Peyer's patch (tissue), 4 donors: ENCODE data around the gene MT1B. TPM values are rescaled to one million over a fixed set of nuclear protein-coding genes. Genes with fewer than 3 reads are reported as not detected.
A peak's percentile ranks its signal among the peaks of the same experiment; 100 is the strongest.
"Not testable (repeated sequence)": the region's sequence is repeated elsewhere in the genome, so short reads cannot be mapped to it uniquely, and the experiment has no call there.

ENCODE experiments used
- DNase-seq, 3 donors: peaks; one replicate each; pipeline ENCODE4 v3.0.0-alpha.2; 2017 to 2019
- H3K27ac ChIP-seq, 4 donors: fragments of 200-600 bp; sonication (generic); one replicate each; pipeline ENCODE4 v1.5.1; 2016 to 2019
- H3K27me3 ChIP-seq, 2 donors: fragments of 200-600 bp; sonication (generic); one replicate each; pipeline ENCODE4 v1.5.1; 2019
- H3K36me3 ChIP-seq, 3 donors: fragments of 200-600 bp; sonication (generic); one replicate each; pipeline ENCODE4 v1.5.1; 2016 to 2019
- H3K4me1 ChIP-seq, 4 donors: fragments of 200-600 bp; sonication (generic); one replicate each; pipeline ENCODE4 v1.5.1; 2016 to 2019
- H3K4me3 ChIP-seq, 4 donors: fragments of 200-600 bp; sonication (generic); 1 replicate in 3 of 4; 2 replicates in 1 of 4; pipeline ENCODE4 v1.5.1; 2016 to 2019; ENCODE audit warnings: mild to moderate bottlenecking in 1 of 4
- H3K9me3 ChIP-seq, 4 donors: fragments of 200-600 bp; sonication (generic); one replicate each; pipeline ENCODE4 v1.5.1; 2016 to 2019; ENCODE audit warnings: mild to moderate bottlenecking in 1 of 4
- POLR2A ChIP-seq, 2 donors: fragments of 450-650 bp; IDR thresholded peaks; one replicate each; pipeline ENCODE4 v1.5.1; 2017; ENCODE audit warnings: antibody characterized with exemption in 2 of 2, mild to moderate bottlenecking in 2 of 2, moderate library complexity in 2 of 2
- total RNA-seq, 4 donors: library from RNA; depleted of rRNA; stranded (reverse); fragments of >200 nt; gene quantifications; one replicate each; pipeline ENCODE4 v1.1.0, GENCODE V29; 2016
- TF ChIP-seq, protein P1 (sequence below), 6 experiments: fragments of 450-650 bp in 4 of 6; fragments of 200-600 bp in 2 of 6; sonication (generic) in 1 of 6; IDR thresholded peaks; one replicate each; pipeline ENCODE4 v1.5.1; 2017 to 2019; ENCODE audit warnings: antibody characterized with exemption in 6 of 6, mild to moderate bottlenecking in 3 of 6, moderate library complexity in 1 of 6

MT1B gene
- total RNA-seq, 4 donors from 2014 or later: 39.3 TPM; not detected in 3

DNA sequence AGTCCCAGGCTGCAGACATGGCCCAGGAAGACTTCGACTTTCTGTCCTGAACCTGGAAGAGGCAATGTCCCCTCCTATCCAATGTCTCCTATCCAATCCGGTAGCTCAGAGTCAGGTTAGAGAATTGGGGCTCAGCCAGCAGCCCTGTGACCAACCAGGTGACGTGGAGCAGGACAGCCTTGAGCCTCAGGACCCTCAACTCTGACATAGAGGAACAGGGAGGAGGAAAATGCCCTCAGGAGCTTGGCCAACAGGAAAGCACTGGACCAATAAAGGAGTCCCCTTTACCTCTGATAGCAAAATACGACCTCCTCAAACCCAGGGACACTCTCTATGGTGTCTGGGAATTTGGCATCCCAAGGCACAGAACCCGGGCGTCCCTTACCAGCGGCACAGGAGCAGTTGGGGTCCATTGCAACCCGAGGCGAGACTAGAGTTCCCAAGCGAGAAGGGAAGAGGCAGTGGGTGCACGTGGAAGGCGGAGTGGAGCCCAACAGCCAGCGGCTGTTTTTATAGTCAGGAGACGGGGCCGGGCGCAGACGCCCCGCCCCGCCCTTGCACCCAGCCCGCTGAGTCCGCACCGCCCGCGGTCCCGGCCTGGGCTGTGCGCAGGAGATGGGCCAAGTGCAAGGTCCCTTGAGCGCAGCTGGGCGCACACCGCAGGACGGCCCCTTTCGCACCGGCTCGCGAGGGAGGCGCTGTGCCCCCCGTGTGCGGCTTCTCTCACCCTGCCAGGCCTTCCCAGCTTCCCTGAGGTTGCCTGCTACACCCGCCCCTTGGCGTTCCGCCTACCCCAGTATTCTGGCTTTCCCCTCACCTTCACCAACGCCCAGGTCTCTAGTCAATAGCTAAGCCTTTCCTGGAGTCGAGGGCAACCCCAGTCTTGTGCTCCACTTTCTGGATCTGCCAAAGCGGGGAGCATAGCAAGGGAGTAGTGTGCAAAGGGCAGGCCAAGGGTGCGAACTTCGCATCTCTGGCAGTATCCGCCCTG, 16.2 kb downstream of the MT1B start, which contains the start of gene MT1G:
MT1G (minus strand) TSS at position 485 of the 991 bp plus-strand sequence; CDS start at position 413, 72 bp downstream.
- Histone ChIP-seq H3K27ac (peak within 1 kb of the TSS in 2 of 4 donors; percentile 48 to 93), H3K4me3 (peak within 1 kb of the TSS in 2 of 4 donors; percentile 34 to 56), H3K36me3 (no peaks in the 10 kb centered on the region), H3K27me3 (no peaks in the 10 kb centered on the region), H3K4me1 (peaks cover 0 to 25% (median 0%) of the 10 kb centered on the region in 4 donors), H3K9me3 (no peaks in the 10 kb centered on the region)
- TF ChIP-seq, protein P1, sequence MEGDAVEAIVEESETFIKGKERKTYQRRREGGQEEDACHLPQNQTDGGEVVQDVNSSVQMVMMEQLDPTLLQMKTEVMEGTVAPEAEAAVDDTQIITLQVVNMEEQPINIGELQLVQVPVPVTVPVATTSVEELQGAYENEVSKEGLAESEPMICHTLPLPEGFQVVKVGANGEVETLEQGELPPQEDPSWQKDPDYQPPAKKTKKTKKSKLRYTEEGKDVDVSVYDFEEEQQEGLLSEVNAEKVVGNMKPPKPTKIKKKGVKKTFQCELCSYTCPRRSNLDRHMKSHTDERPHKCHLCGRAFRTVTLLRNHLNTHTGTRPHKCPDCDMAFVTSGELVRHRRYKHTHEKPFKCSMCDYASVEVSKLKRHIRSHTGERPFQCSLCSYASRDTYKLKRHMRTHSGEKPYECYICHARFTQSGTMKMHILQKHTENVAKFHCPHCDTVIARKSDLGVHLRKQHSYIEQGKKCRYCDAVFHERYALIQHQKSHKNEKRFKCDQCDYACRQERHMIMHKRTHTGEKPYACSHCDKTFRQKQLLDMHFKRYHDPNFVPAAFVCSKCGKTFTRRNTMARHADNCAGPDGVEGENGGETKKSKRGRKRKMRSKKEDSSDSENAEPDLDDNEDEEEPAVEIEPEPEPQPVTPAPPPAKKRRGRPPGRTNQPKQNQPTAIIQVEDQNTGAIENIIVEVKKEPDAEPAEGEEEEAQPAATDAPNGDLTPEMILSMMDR (IDR thresholded peaks at IDR 0.05): no peak
- peak; percentile 57 to 85 for TF ChIP-seq POLR2A (IDR thresholded peaks at IDR 0.05)
- DNase-seq: peak in 2 of 3 donors; percentile 76 to 94

DNA sequence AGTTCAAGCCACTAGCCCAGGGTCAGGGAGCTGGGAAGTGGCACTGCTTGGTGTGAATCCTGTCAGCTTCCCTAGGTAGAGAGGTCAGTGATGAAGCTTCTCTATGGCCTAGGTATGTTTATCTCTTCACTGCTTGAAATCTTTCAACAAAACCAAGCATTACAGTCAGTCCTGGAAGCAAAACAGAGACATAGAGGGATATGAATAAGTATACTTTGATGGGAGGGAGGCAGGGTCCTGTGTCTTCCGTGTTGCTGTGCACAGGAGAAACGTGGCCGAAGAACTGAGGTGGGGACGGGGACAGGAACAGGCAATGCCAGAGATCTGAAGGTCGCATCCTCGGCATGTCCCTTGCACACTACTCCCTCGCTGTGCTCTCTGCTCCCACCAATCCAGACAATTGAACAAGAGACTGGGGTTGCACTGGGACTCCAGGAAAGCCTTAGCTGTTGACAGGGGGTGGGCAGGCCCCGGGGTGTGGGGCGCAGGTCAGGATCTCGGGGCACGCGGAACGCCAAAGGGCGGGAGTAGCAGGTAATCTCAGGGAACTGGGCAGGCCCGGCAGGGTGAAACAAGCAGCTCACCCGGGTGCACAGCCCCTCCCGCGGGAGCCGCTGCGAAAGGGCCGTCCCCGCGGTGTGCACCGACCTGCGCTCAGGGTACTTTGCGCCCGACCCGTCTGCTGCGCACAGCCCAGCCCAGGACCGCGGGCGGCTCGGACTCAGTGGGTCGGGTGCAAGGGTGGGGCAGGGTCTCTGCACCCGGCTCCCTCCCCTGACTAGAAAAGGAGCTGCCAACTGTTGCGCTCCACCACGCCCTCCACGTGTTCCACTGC, 17.5 kb downstream of the MT1B start, which contains the start of gene MT1H:
MT1H (plus strand) TSS at position 810 of the 835 bp plus-strand sequence. CDS start 71 bp downstream, outside the sequence.
- Histone ChIP-seq H3K36me3 (no peaks in the 10 kb centered on the region), H3K4me1 (peaks cover 0 to 21% (median 0%) of the 10 kb centered on the region in 4 donors), H3K4me3 (peak within 1 kb of the TSS in 1 of 4 donors; percentile 56), H3K9me3 (no peaks in the 10 kb centered on the region), H3K27ac (peak within 1 kb of the TSS in 1 of 4 donors; percentile 93), H3K27me3 (no peaks in the 10 kb centered on the region)
- peak in 2 of 3 donors; percentile 53 to 96 for DNase-seq
- TF ChIP-seq POLR2A (IDR thresholded peaks at IDR 0.05): no peak
- TF ChIP-seq, protein P1 (IDR thresholded peaks at IDR 0.05): no peak

DNA sequence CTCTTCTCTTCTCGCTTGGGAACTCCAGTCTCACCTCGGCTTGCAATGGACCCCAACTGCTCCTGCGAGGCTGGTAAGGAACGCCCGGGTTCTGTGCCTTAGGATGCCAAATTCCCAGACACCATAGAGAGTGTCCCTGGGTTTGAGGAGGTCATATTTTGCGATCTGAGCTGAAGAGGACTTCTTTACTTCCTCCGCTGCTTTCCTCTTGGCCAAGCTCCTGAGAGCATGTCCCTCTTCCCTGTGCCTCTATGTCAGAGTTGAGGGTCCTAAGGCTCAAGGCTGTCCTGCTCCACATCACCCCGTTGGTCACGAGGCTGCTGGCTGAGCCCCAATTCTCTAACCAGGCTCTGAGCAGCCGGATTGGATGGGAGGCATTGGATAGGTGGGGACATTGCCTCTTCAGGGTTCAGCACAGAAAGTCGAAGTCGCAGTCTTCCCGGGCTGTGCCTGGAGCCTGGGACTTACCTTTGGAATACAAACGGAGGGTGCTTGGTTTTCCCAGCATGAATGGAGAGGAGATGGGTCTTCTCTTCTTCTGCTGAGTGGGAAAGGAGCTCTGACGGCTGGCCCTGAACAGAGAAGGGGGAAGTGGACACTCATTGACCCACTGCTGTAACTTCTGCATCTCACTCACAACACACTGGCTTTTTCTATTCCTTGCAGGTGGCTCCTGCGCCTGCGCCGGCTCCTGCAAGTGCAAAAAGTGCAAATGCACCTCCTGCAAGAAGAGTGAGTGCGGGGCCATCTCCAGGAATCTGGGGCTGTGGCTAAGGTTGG, 18.3 kb downstream of the MT1B start:
- Histone ChIP-seq H3K27ac (no peak overlapping the region), H3K4me1 (peaks cover 0 to 21% (median 0%) of the 10 kb centered on the region in 4 donors), H3K27me3 (no peaks in the 10 kb centered on the region), H3K9me3 (no peaks in the 10 kb centered on the region), H3K36me3 (no peaks in the 10 kb centered on the region), H3K4me3 (peak overlapping the region in 1 of 4 donors; percentile 56)
- TF ChIP-seq, protein P1 (IDR thresholded peaks at IDR 0.05): no peak
- no peak for TF ChIP-seq POLR2A (IDR thresholded peaks at IDR 0.05)
- no peak for DNase-seq

DNA sequence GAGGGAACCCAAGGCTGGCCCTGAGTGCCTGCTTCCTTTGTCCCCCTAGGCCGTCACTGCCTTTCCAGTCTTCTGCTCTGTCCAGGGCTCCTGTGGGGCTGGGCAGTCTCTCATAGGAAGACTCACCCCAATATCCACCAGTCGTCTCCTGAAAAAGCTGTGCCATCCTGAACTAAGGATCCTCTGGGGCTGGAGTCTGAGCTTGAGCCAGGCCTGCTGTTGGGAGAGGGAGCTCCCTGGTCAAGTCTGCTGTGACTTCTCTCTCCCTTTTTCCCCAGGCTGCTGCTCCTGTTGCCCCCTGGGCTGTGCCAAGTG, 18.9 kb downstream of the MT1B start:
- TF ChIP-seq, protein P1 (IDR thresholded peaks at IDR 0.05): no peak
- TF ChIP-seq POLR2A (IDR thresholded peaks at IDR 0.05): no peak
- H3K9me3 ChIP-seq: no peaks in the 10 kb centered on the region
- no peak overlapping the region for H3K27ac ChIP-seq
- no peaks in the 10 kb centered on the region for H3K36me3 ChIP-seq
- no peak for DNase-seq
- H3K27me3 ChIP-seq: peaks cover 0 to 3% of the 10 kb centered on the region in 2 donors
- H3K4me3 ChIP-seq: peak overlapping the region in 1 of 4 donors; percentile 56
- peaks cover 0 to 23% (median 0%) of the 10 kb centered on the region in 4 donors for H3K4me1 ChIP-seq

DNA sequence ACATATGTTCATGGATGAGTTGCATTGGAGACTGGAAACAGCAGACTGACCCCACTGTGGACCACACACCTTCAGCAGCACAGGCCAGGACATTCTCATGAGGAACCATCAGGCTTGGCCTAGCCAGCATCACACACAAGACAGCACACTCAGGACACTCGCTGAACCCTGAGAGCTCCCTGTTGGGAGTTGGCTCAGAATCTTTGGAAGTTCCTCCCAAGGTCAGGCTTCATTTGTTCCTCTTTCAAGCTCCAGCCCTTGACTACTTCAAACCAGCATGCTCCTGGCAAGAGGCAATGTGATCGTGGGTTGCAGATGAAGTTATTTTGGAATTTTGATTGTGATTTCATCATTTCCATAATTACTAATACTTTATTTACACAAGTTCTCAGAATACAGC, 20.0 kb downstream of the MT1B start:
- peak overlapping the region in 1 of 4 donors; percentile 56 for H3K4me3 ChIP-seq
- not testable (repeated sequence) for H3K27ac ChIP-seq, H3K27me3 ChIP-seq, DNase-seq, H3K9me3 ChIP-seq, H3K36me3 ChIP-seq
- peaks cover 0 to 30% (median 2%) of the 10 kb centered on the region in 4 donors for H3K4me1 ChIP-seq

DNA sequence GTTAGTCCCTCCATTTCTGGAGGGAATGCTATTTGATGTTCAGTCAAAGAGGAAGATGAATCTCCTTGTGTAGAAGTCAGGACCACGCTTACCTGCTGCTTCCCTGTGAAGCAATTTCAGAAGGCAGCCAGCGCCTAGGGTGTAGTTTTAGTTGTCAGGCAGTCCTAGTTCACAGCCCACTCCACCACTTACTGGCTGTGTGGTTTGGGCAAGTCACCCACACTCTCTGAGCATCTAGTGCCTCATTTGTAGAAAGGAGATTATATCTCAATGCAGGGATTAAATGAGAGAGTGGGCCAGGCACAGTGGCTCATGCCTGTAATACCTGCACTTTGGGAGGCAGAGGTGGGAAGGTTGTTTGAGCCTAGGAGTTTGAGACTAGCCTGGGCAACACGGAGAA, 20.5 kb downstream of the MT1B start:
- not testable (repeated sequence) for H3K4me3 ChIP-seq, DNase-seq, H3K36me3 ChIP-seq, H3K9me3 ChIP-seq, H3K27me3 ChIP-seq, H3K27ac ChIP-seq
- H3K4me1 ChIP-seq: peaks cover 0 to 30% (median 2%) of the 10 kb centered on the region in 4 donors
